Measurements from ENCODE around the gene INHBA.

The INHBA gene

GRCh38 chr7:41679566-41679965 lies 23.3 kb downstream of the INHBA start:
- H3K4me3 ChIP-seq: no peak overlapping the region
- no peak overlapping the region for H3K27ac ChIP-seq
- DNase-seq (ENCODE audit: low spot score): no peak
- no peak for TF ChIP-seq CTCF (IDR thresholded peaks at IDR 0.05)

DNA sequence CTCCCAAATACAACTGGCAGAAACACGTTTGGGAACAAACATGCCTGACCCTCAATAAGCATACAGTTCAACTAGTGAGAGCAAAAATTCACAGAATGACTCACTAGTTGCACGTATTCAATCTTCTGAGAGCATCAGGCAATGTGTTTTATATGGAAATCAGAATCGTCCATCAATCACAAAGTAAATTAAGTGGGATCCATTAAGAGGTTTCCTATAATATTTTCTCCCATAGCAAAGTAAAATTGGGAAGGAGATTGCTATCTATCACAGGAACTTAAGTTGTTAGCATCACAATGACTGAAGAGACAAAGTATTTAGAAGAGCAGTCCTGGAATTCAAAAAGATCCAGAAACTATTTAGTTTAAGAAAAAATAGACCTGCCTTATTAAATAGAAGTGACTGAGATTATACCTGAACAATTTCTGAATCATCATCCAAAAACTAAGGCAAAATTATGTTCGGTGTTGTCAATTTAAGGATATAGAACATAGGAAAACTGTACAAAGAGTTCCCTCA lies 28.3 kb downstream of the INHBA start:
- TF ChIP-seq CTCF (IDR thresholded peaks at IDR 0.05): no peak
- Histone ChIP-seq H3K27ac (no peak overlapping the region), H3K4me3 (no peak overlapping the region)
- DNase-seq (ENCODE audit: low spot score): no peak

- no peak for DNase-seq (ENCODE audit: low spot score)
- no peak for TF ChIP-seq CTCF (IDR thresholded peaks at IDR 0.05)
- Histone ChIP-seq H3K4me3 (no peak overlapping the region), H3K27ac (no peak overlapping the region)
These were observed 41.3 kb downstream of the INHBA start for GRCh38 chr7:41661596-41661995.

GRCh38 chr7:41659539-41659938 lies 43.4 kb downstream of the INHBA start:
- H3K27ac ChIP-seq: no peak overlapping the region
- H3K4me3 ChIP-seq: no peak overlapping the region
- no peak for DNase-seq (ENCODE audit: low spot score)
- no peak for TF ChIP-seq CTCF (IDR thresholded peaks at IDR 0.05)

DNA sequence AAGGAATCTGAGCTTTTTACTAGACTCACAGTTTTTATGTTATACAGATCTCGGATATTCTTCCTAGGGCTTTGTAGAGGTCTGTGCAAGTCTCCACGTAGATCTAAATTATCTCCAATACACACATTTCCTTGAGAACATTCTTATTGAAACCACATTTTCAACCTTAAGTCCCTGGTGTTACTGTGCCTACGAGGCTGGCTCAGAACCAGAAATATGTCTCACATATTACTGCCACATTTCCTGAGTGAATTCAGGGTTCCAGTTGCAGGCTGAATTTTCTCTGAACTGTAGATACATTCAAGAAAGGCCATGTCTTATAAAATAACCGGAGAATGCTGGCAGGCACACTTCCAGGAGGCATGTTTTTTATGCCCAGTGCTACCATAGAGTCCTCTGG lies 46.5 kb downstream of the INHBA start:
- DNase-seq (ENCODE audit: low spot score): no peak
- TF ChIP-seq CTCF (IDR thresholded peaks at IDR 0.05): no peak
- Histone ChIP-seq H3K4me3 (no peak overlapping the region), H3K27ac (no peak overlapping the region)

DNA sequence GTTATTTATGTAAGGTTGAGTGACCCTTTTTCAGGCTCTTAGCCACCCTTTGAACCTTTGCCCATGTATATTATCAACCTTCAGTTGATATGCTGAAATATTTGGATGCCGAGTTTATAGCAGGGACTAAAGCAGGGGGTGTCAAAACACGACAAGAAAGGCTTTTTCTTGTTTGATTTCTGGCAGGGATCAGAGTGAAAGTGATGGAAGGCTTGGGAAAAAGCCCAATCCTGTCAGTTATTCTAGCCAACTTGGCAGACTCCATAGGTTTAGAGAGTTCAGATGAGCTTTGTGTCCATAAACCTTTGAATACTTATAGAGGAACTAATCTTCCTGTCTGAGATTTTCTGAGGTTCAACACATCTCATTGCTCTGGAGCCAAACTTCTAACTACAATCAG lies 47.5 kb downstream of the INHBA start:
- no peak overlapping the region for H3K27ac ChIP-seq
- DNase-seq (ENCODE audit: low spot score): no peak
- TF ChIP-seq CTCF (IDR thresholded peaks at IDR 0.05): no peak
- no peak overlapping the region for H3K4me3 ChIP-seq

DNA sequence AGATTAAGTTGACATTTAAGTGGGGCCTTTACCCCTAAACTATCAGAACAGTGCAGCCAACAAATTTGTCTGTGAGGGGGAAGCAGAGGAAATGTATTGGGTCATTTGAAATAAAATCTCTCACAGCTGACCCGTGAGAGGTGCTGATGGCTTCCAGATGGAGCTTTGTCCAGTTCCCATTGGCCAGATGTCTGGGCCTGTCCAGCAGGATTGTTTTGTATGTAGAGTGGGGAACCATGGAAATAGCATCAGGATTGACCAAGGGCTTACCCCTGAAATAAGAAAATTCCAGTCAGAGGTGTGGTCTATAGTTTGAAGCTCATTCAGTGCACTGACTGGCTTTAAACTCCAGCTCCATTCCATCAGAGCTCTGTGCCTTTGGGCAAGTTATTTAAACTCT lies 50.6 kb downstream of the INHBA start:
- Histone ChIP-seq H3K4me3 (no peak overlapping the region), H3K27ac (no peak overlapping the region)
- TF ChIP-seq CTCF (IDR thresholded peaks at IDR 0.05): no peak
- DNase-seq (ENCODE audit: low spot score): no peak

Measured in coronary artery (tissue), 2 donors.